KMS-11 (cell line): ENCODE data around the gene NRF1.

ENCODE experiments used
- H2AFZ ChIP-seq: fragments of 200-600 bp; sonication (generic); 2 replicates; pipeline ENCODE4 v1.6.1; 2016; ENCODE audit warnings: antibody characterized with exemption, mixed run types, low read depth
- H3K27ac ChIP-seq: fragments of 200-600 bp; sonication (generic); 2 replicates; pipeline ENCODE4 v1.6.1; 2016; ENCODE audit warnings: mild to moderate bottlenecking, mixed run types
- H3K27me3 ChIP-seq: fragments of 200-600 bp; sonication (generic); 2 replicates; pipeline ENCODE4 v1.6.1; 2017; ENCODE audit warnings: mild to moderate bottlenecking, low read depth, mixed run types, moderate library complexity; ENCODE audit not compliant: insufficient read depth
- H3K36me3 ChIP-seq: fragments of 200-600 bp; sonication (generic); 2 replicates; pipeline ENCODE4 v1.6.1; 2017; ENCODE audit warnings: mild to moderate bottlenecking, mixed run types; ENCODE audit not compliant: insufficient read depth
- H3K4me1 ChIP-seq: fragments of 200-600 bp; sonication (generic); 2 replicates; pipeline ENCODE4 v1.6.1; 2016; ENCODE audit warnings: mild to moderate bottlenecking, low read depth, mixed run types; ENCODE audit not compliant: poor library complexity, severe bottlenecking
- H3K4me2 ChIP-seq: fragments of 200-600 bp; sonication (generic); 2 replicates; pipeline ENCODE4 v1.7.0; 2016; ENCODE audit warnings: mild to moderate bottlenecking, mixed run types
- H3K4me3 ChIP-seq: fragments of 200-600 bp; sonication (generic); IDR thresholded peaks from 2 replicates; pipeline ENCODE4 v1.6.1; 2017; ENCODE audit warnings: low read depth, low read length, mixed read lengths; ENCODE audit not compliant: insufficient read depth
- H3K79me2 ChIP-seq: fragments of 200-600 bp; sonication (generic); 2 replicates; pipeline ENCODE4 v1.6.1; 2016; ENCODE audit warnings: low read depth, mixed run types; ENCODE audit not compliant: insufficient read depth
- H3K9ac ChIP-seq: fragments of 200-600 bp; sonication (generic); 2 replicates; pipeline ENCODE4 v1.6.1; 2016; ENCODE audit warnings: mild to moderate bottlenecking, mixed run types
- H4K20me1 ChIP-seq: fragments of 200-600 bp; sonication (generic); 2 replicates; pipeline ENCODE4 v1.6.1; 2016; ENCODE audit warnings: mild to moderate bottlenecking, mixed run types; ENCODE audit not compliant: insufficient read depth
- TF ChIP-seq, protein P1 (sequence below): fragments of 200-600 bp; sonication (generic); conservative IDR thresholded peaks from 2 replicates; pipeline ENCODE4 v1.6.1; 2017; ENCODE audit warnings: low read depth, mild to moderate bottlenecking, antibody characterized with exemption, low read length, moderate library complexity, mixed read lengths

NRF1 gene

DNA sequence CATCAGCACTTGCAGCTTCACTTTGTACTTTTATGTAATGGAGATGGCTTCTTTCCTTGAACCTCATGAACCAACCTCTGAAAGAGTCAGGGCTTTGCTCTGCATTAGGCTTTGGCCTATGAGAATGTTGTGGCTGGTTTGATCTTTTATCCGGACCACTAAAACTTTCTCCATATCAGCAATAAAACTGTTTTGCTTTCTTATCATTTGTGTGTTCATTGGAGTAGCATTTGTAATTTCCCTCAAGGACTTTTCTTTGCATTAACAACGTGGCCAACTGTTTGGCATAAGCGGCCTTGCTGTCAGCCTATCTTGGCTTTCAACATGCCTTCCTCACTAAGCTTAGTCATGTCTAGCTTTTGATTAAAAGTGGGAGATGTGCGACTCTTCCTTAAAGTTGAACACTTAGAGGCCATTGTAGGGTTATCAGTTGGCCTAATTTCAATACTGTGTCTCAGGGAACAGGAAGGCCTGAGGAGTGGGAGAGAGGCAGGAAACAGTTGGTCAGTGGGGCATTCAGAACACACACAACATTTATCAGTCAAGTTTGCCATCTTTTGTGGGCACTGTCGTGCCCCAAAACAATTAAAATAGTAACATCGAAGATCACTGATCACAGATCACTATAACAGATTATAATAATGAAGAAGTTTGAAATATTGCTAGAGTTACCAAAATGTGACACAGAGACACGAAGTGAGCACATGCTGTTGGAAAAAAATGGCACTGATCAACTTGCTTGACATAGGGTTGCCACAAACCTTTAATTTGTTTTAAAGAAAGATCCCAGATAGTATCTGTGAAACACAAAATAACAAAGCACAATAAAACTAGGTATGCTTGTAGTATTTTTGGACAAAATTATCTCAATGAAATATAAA, 64.7 kb downstream of the NRF1 start:
- Histone ChIP-seq H3K4me1 (peaks cover 11% of the 10 kb centered on the region), H3K9ac (no peak overlapping the region), H3K4me3 (no peak overlapping the region), H4K20me1 (no peaks in the 10 kb centered on the region), H2AFZ (no peak overlapping the region), H3K79me2 (no peaks in the 10 kb centered on the region), H3K36me3 (no peaks in the 10 kb centered on the region), H3K4me2 (no peak overlapping the region), H3K27me3 (no peaks in the 10 kb centered on the region), H3K27ac (no peak overlapping the region)
- TF ChIP-seq, protein P1, sequence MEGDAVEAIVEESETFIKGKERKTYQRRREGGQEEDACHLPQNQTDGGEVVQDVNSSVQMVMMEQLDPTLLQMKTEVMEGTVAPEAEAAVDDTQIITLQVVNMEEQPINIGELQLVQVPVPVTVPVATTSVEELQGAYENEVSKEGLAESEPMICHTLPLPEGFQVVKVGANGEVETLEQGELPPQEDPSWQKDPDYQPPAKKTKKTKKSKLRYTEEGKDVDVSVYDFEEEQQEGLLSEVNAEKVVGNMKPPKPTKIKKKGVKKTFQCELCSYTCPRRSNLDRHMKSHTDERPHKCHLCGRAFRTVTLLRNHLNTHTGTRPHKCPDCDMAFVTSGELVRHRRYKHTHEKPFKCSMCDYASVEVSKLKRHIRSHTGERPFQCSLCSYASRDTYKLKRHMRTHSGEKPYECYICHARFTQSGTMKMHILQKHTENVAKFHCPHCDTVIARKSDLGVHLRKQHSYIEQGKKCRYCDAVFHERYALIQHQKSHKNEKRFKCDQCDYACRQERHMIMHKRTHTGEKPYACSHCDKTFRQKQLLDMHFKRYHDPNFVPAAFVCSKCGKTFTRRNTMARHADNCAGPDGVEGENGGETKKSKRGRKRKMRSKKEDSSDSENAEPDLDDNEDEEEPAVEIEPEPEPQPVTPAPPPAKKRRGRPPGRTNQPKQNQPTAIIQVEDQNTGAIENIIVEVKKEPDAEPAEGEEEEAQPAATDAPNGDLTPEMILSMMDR = no peak

DNA sequence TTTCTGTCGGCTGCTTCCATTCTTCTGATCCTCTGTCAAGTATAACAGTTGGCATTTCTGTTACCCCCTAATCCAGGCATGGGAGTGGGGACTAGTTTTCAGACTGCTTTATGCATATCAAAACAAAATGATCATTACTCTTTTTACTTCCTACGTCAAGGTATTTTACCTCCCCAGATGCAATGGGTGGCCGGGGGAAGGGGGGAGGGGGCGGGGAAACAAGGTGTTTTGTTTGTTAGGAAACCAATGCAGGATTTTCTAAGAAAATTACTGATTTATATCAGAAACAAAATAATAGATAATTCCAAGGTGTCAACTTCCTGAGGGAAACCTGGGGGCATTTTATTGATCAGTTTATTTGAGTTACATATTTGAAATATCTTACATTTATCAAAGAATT, 66.3 kb downstream of the NRF1 start:
- no peaks in the 10 kb centered on the region for H3K79me2 ChIP-seq
- H3K27me3 ChIP-seq = no peaks in the 10 kb centered on the region
- peaks cover 11% of the 10 kb centered on the region for H3K4me1 ChIP-seq
- H3K4me2 ChIP-seq = no peak overlapping the region
- H3K9ac ChIP-seq = no peak overlapping the region
- H3K27ac ChIP-seq = no peak overlapping the region
- TF ChIP-seq, protein P1 = no peak
- no peaks in the 10 kb centered on the region for H3K36me3 ChIP-seq
- H4K20me1 ChIP-seq = no peaks in the 10 kb centered on the region
- H2AFZ ChIP-seq = no peak overlapping the region
- H3K4me3 ChIP-seq = no peak overlapping the region

DNA sequence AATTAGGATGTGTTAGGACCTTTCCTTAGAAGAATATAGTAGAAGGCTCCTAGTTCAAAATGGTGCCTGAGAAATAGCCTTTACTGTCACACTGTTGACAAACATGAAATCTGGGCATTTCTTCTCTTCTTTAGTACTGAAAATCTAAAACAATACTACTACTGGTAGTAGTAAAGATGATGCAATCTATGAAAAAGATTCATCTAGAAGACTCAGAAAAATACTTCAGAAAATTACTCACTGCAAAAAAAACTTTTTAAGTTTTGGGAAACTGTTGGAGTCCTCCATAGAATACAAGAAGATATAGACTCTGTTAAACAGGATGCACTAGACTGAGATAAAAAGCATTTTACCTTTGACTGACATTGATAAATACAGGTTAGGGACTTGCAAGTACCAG, 67.1 kb downstream of the NRF1 start:
- no peak overlapping the region; the same call in 1 of the 2 replicates for H3K4me2 ChIP-seq
- TF ChIP-seq, protein P1 = no peak
- H4K20me1 ChIP-seq = no peaks in the 10 kb centered on the region
- H3K79me2 ChIP-seq = no peaks in the 10 kb centered on the region
- H3K27ac ChIP-seq = no peak overlapping the region
- no peaks in the 10 kb centered on the region for H3K27me3 ChIP-seq
- H3K36me3 ChIP-seq = no peaks in the 10 kb centered on the region
- no peak overlapping the region for H3K9ac ChIP-seq
- no peak overlapping the region for H2AFZ ChIP-seq
- peaks cover 11% of the 10 kb centered on the region for H3K4me1 ChIP-seq
- H3K4me3 ChIP-seq = no peak overlapping the region

DNA sequence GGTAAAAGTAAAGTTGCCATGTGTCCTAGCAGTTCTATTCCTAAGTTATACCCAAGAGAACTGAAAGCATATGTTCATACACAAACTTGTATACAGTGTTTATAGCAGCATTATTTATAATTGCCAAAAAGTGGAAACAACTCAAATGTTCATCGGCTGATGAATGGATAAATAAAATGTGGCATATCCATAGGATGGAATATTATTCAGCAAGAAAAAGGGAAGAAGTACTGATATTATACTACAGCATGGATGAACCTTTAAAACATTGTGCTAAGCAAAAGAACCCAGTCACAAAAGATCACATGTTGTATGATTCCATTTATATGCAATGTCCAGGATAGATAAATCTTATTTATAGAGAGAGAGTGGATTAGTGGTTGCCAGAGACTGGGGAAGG, 68.9 kb downstream of the NRF1 start:
- H3K4me2 ChIP-seq = no peak overlapping the region
- H2AFZ ChIP-seq = no peak overlapping the region
- H4K20me1 ChIP-seq = no peaks in the 10 kb centered on the region
- H3K79me2 ChIP-seq = no peaks in the 10 kb centered on the region
- H3K36me3 ChIP-seq = no peaks in the 10 kb centered on the region
- H3K27ac ChIP-seq = no peak overlapping the region
- H3K9ac ChIP-seq = no peak overlapping the region
- H3K27me3 ChIP-seq = no peaks in the 10 kb centered on the region
- H3K4me3 ChIP-seq = no peak overlapping the region
- peaks cover 11% of the 10 kb centered on the region for H3K4me1 ChIP-seq
- TF ChIP-seq, protein P1 = no peak
